Measurements from ENCODE around the gene ENTPD2.

DNA sequence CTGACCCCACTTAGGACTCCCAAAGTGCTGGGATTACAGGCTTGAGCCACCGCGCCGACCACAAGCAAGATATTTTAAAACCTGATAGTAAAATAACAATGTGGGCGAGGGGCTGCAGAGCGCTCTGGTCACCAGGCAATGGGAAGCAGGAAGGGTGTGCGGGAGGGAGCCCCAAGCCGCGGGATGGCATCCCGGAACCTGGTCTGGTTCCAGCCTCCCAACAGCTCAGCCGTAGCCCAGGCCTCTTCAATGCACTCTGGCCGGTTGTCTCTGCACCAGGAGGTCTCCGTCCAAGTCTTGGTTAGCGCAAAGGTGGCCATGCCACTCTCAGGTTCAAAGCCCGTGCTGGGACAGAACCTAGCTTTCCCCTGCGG, 22.8 kb upstream of the ENTPD2 start:
- TF ChIP-seq SP1 (IDR thresholded peaks at IDR 0.05), result no peak
- no peak for TF ChIP-seq SUZ12 (IDR thresholded peaks at IDR 0.05)
- no peak for TF ChIP-seq FOXM1 (IDR thresholded peaks at IDR 0.05; ENCODE audit: borderline replicate concordance)
- TF ChIP-seq FOXK2 (IDR thresholded peaks at IDR 0.05), result no peak
- TF ChIP-seq HDGF (IDR thresholded peaks at IDR 0.05; ENCODE audit: borderline replicate concordance), result no peak
- no peak for TF ChIP-seq FOXA1 (IDR thresholded peaks at IDR 0.05)
- TF ChIP-seq L3MBTL2 (conservative IDR thresholded peaks at IDR 0.05), result no peak
- no peak for TF ChIP-seq ELF4 (IDR thresholded peaks at IDR 0.05)
- TF ChIP-seq CTBP1 (IDR thresholded peaks at IDR 0.05; ENCODE audit: borderline replicate concordance), result no peak
- no peak for TF ChIP-seq ZNF384 (IDR thresholded peaks at IDR 0.05)
- no peak for TF ChIP-seq NFRKB (IDR thresholded peaks at IDR 0.05)
- TF ChIP-seq BHLHE40 (IDR thresholded peaks at IDR 0.05; ENCODE audit: borderline replicate concordance), result no peak

All from HEK293T (cell line).